HUDEP-2 (cell line): Measurements from ENCODE around the gene ZBTB12.
A peak's percentile ranks its signal among the peaks of the same experiment; 100 is the strongest.
"Not testable (repeated sequence)": the region's sequence is repeated elsewhere in the genome, so short reads cannot be mapped to it uniquely, and the experiment has no call there.

Experiments used
- DNase-seq, 76 experiments: peaks; one replicate each; lab custom pipeline; 2025; ENCODE audit not compliant: unreplicated experiment in 76 of 76; lab: John Stamatoyannopoulos, UW

The ZBTB12 gene

GRCh38 chr6:31901953-31902643 is at the start of gene ZBTB12:
ZBTB12 (minus strand) TSS chr6:31902086; CDS start chr6:31901305, 781 bp downstream.
- peak in 71 of 76 experiments; percentile 30 to 94 (median 78) for DNase-seq

GRCh38 chr6:31949926-31950548 is 48.2 kb upstream of the ZBTB12 start:
- DNase-seq = no peak

GRCh38 chr6:31948753-31949413 is 47.0 kb upstream of the ZBTB12 start:
- DNase-seq = peak in 11 of 76 experiments; percentile 11 to 42 (median 26)

GRCh38 chr6:31948306-31948705 is 46.4 kb upstream of the ZBTB12 start:
- no peak for DNase-seq

GRCh38 chr6:31947864-31948263 is 46.0 kb upstream of the ZBTB12 start:
- no peak for DNase-seq

- no peak for DNase-seq
Measured at GRCh38 chr6:31947070-31947675, 45.3 kb upstream of the ZBTB12 start.

GRCh38 chr6:31946370-31946885 is 44.5 kb upstream of the ZBTB12 start:
- DNase-seq = no peak

GRCh38 chr6:31945507-31946369 is 43.9 kb upstream of the ZBTB12 start, which contains the start of gene CFB:
CFB (plus strand) TSS chr6:31946095; CDS start chr6:31946222, 127 bp downstream.
- DNase-seq = no peak

- DNase-seq = no peak
Measured at GRCh38 chr6:31945154-31945506, 43.2 kb upstream of the ZBTB12 start.

- no peak for DNase-seq
Measured at GRCh38 chr6:31943742-31944141, 41.9 kb upstream of the ZBTB12 start.

- DNase-seq = no peak
Measured at GRCh38 chr6:31940256-31940664, 38.4 kb upstream of the ZBTB12 start.

GRCh38 chr6:31935823-31936222 is 33.9 kb upstream of the ZBTB12 start:
- DNase-seq = no peak

GRCh38 chr6:31935021-31935420 is 33.1 kb upstream of the ZBTB12 start:
- DNase-seq = no peak

GRCh38 chr6:31933537-31933936 is 31.7 kb upstream of the ZBTB12 start:
- no peak for DNase-seq

GRCh38 chr6:31932137-31932536 is 30.3 kb upstream of the ZBTB12 start:
- DNase-seq = not testable (repeated sequence)

GRCh38 chr6:31930962-31931361 is 29.1 kb upstream of the ZBTB12 start:
- no peak for DNase-seq

GRCh38 chr6:31928672-31928939 is 26.7 kb upstream of the ZBTB12 start:
- no peak for DNase-seq

GRCh38 chr6:31927863-31928671 is 26.2 kb upstream of the ZBTB12 start:
- DNase-seq = no peak

- no peak for DNase-seq
Measured at GRCh38 chr6:31927242-31927862, 25.5 kb upstream of the ZBTB12 start, which contains the start of gene C2. C2 (plus strand) TSS chr6:31927717; CDS start chr6:31927753, 36 bp downstream.
